WTC11 (cell line): ENCODE data around the gene CGNL1. TPM values are rescaled to one million over a fixed set of nuclear protein-coding genes. Genes with fewer than 3 reads are reported as not detected.

Experiments used
- ATAC-seq: fragments of 200-7000 bp; cut with Tn5 transposase; 2 replicates; pipeline ENCODE4 v1.10.0; 2021; ENCODE audit warnings: mild to moderate bottlenecking, moderate library complexity
- CTCF ChIA-PET: fragments of 300-600 bp; sonication (Branson Sonifier 250); formaldehyde crosslinking; loops from one replicate; lab custom pipeline; 2021; ENCODE audit warnings: antibody characterized with exemption; lab: Charles Lee
- POLR2A ChIA-PET: fragments of 350-600 bp; sonication (Branson Sonifier 250); formaldehyde crosslinking; loops from one replicate; lab custom pipeline; 2021; ENCODE audit warnings: antibody characterized with exemption; lab: Charles Lee
- DNase-seq: peaks from one replicate; pipeline ENCODE4 v3.0.0; 2021; ENCODE audit warnings: low spot score
- H3K27ac Mint-ChIP-seq: 2 replicates; pipeline ENCODE4 v1.8.0; 2021; ENCODE audit warnings: mixed read lengths
- H3K27me3 Mint-ChIP-seq: 2 replicates; pipeline ENCODE4 v1.8.0; 2021; ENCODE audit warnings: low read depth, mild to moderate bottlenecking, moderate library complexity, mixed read lengths
- H3K36me3 Mint-ChIP-seq: 2 replicates; pipeline ENCODE4 v1.8.0; 2021; ENCODE audit warnings: mixed read lengths
- H3K4me1 Mint-ChIP-seq: 2 replicates; pipeline ENCODE4 v1.8.0; 2022; ENCODE audit warnings: mixed read lengths
- H3K4me3 Mint-ChIP-seq: 2 replicates; pipeline ENCODE4 v1.8.0; 2021; ENCODE audit warnings: mild to moderate bottlenecking, moderate library complexity, mixed read lengths
- H3K9me3 Mint-ChIP-seq: 2 replicates; pipeline ENCODE4 v1.8.0; 2021; ENCODE audit warnings: mixed read lengths
- AFF4 ChIP-seq: sonication (generic); formaldehyde crosslinking; IDR thresholded peaks from 2 replicates; pipeline ENCODE4 v1.8.1; 2023; ENCODE audit warnings: mild to moderate bottlenecking, missing genetic modification reagents, borderline replicate concordance
- ATF6 ChIP-seq: sonication (generic); formaldehyde crosslinking; IDR thresholded peaks from 2 replicates; pipeline ENCODE4 v1.8.1; 2023; ENCODE audit warnings: mild to moderate bottlenecking, missing genetic modification reagents
- CBFB ChIP-seq: sonication (generic); formaldehyde crosslinking; IDR thresholded peaks from 2 replicates; pipeline ENCODE4 v1.8.1; 2022; ENCODE audit warnings: mild to moderate bottlenecking, low read depth, missing genetic modification reagents
- CREM ChIP-seq: sonication (generic); formaldehyde crosslinking; IDR thresholded peaks from 2 replicates; pipeline ENCODE4 v1.8.1; 2022; ENCODE audit warnings: mild to moderate bottlenecking, missing genetic modification reagents, moderate library complexity
- CTCF ChIP-seq: fragments of 200-600 bp; IDR thresholded peaks from 2 replicates; pipeline ENCODE4 v1.8.0; 2022; ENCODE audit warnings: antibody characterized with exemption
- E2F1 ChIP-seq: sonication (generic); formaldehyde crosslinking; IDR thresholded peaks from 2 replicates; pipeline ENCODE4 v1.8.0; 2022; ENCODE audit warnings: mild to moderate bottlenecking, missing genetic modification reagents
- ELF4 ChIP-seq: sonication (generic); formaldehyde crosslinking; IDR thresholded peaks from 2 replicates; pipeline ENCODE4 v1.8.1; 2022; ENCODE audit warnings: low read depth, mild to moderate bottlenecking, moderate library complexity, missing genetic modification reagents
- FOXP1 ChIP-seq: sonication (generic); formaldehyde crosslinking; IDR thresholded peaks from 2 replicates; pipeline ENCODE4 v1.8.0; 2022; ENCODE audit warnings: missing genetic modification reagents, mild to moderate bottlenecking, moderate library complexity, borderline replicate concordance
- GABPB1 ChIP-seq: sonication (generic); formaldehyde crosslinking; IDR thresholded peaks from 2 replicates; pipeline ENCODE4 v1.8.1; 2023; ENCODE audit warnings: mild to moderate bottlenecking, missing genetic modification reagents
- GTF2I ChIP-seq: fragments of 250-450 bp; sonication (Bioruptor Pico); conservative IDR thresholded peaks from 2 replicates; pipeline ENCODE4 v1.4.0; 2021; ENCODE audit warnings: mild to moderate bottlenecking
- IRF1 ChIP-seq: sonication (generic); formaldehyde crosslinking; IDR thresholded peaks from 2 replicates; pipeline ENCODE4 v1.8.0; 2023; ENCODE audit warnings: missing genetic modification reagents
- NFYB ChIP-seq: sonication (generic); formaldehyde crosslinking; conservative IDR thresholded peaks from 2 replicates; pipeline ENCODE4 v1.8.0; 2022; ENCODE audit warnings: low read depth, missing genetic modification reagents
- PREB ChIP-seq: sonication (generic); formaldehyde crosslinking; IDR thresholded peaks from 2 replicates; pipeline ENCODE4 v1.8.1; 2022; ENCODE audit warnings: mild to moderate bottlenecking, missing genetic modification reagents, moderate library complexity, borderline replicate concordance
- PRRX2 ChIP-seq: fragments of 250-450 bp; sonication (Bioruptor Pico); IDR thresholded peaks from 2 replicates; pipeline ENCODE4 v1.8.0; 2021; ENCODE audit warnings: mild to moderate bottlenecking
- RORB ChIP-seq: fragments of 250-450 bp; sonication (Bioruptor Pico); IDR thresholded peaks from 2 replicates; pipeline ENCODE4 v1.9.0; 2021; ENCODE audit warnings: mild to moderate bottlenecking
- TP53 ChIP-seq: sonication (generic); formaldehyde crosslinking; IDR thresholded peaks from 2 replicates; pipeline ENCODE4 v1.8.1; 2023; ENCODE audit warnings: mild to moderate bottlenecking, missing genetic modification reagents
- USF2 ChIP-seq: sonication (generic); formaldehyde crosslinking; IDR thresholded peaks from 2 replicates; pipeline ENCODE4 v1.8.1; 2023; ENCODE audit warnings: mild to moderate bottlenecking, missing genetic modification reagents, moderate library complexity
- ZBTB43 ChIP-seq: sonication (generic); formaldehyde crosslinking; IDR thresholded peaks from 2 replicates; pipeline ENCODE4 v1.8.1; 2023; ENCODE audit warnings: mild to moderate bottlenecking, missing genetic modification reagents
- ZNF263 ChIP-seq: sonication (generic); formaldehyde crosslinking; IDR thresholded peaks from 2 replicates; pipeline ENCODE4 v1.8.1; 2022; ENCODE audit warnings: low read depth, mild to moderate bottlenecking, moderate library complexity, missing genetic modification reagents
- ZNF317 ChIP-seq: sonication (generic); formaldehyde crosslinking; IDR thresholded peaks from 2 replicates; pipeline ENCODE4 v1.8.1; 2023; ENCODE audit warnings: low read depth, mild to moderate bottlenecking, moderate library complexity, missing genetic modification reagents, borderline replicate concordance
- total RNA-seq: library from RNA; stranded (reverse); gene quantifications from 3 replicates; pipeline ENCODE4 v1.2.3, GENCODE V29; 2021

CGNL1 gene
- total RNA-seq, 1 experiment from 2014 or later = 57.3 TPM

- Mint-ChIP-seq H3K36me3 (peaks cover 50% of the 10 kb centered on the region), H3K9me3 (no peaks in the 10 kb centered on the region), H3K4me1 (no peaks in the 10 kb centered on the region), H3K27me3 (no peaks in the 10 kb centered on the region), H3K4me3 (no peak overlapping the region)
- POLR2A ChIA-PET = no interaction called here
- DNase-seq (no peak), ATAC-seq (no peak)
- TF ChIP-seq RORB (CRISPR knock-in tag) (no peak), ZNF317 (CRISPR knock-in tag) (no peak), GTF2I (CRISPR knock-in tag) (no peak), PRRX2 (CRISPR knock-in tag) (no peak), CTCF (no peak), ELF4 (CRISPR knock-in tag) (no peak), ATF6 (CRISPR knock-in tag) (no peak), E2F1 (no peak), GABPB1 (no peak), NFYB (CRISPR knock-in tag) (no peak), ZBTB43 (CRISPR knock-in tag) (no peak), PREB (CRISPR knock-in tag) (no peak), CREM (CRISPR knock-in tag) (no peak), USF2 (CRISPR knock-in tag) (no peak), ZNF263 (no peak), FOXP1 (CRISPR knock-in tag) (no peak), AFF4 (CRISPR knock-in tag) (no peak), TP53 (CRISPR knock-in tag) (no peak), IRF1 (CRISPR knock-in tag) (no peak), CBFB (no peak)
- TF ChIP-seq, all 79 proteins: peak for 0
- CTCF ChIA-PET = interaction anchor here (0.8 to 1.7 kb wide), 6 partner anchors 16 to 181 kb away, joined by 3 to 6 read pairs (median 4); no protein-coding TSS in a partner anchor
- no peak overlapping the region for H3K27ac Mint-ChIP-seq
These were observed 145.2 kb downstream of the CGNL1 start for GRCh38 chr15:57521503-57521902.
